OCI-M2 (cell line): ENCODE measurements around the gene TNNT3.

Experiments
- DNase-seq: peaks from one replicate; lab custom pipeline; 2025; ENCODE audit not compliant: unreplicated experiment; lab: John Stamatoyannopoulos, UW

TNNT3 gene

DNA sequence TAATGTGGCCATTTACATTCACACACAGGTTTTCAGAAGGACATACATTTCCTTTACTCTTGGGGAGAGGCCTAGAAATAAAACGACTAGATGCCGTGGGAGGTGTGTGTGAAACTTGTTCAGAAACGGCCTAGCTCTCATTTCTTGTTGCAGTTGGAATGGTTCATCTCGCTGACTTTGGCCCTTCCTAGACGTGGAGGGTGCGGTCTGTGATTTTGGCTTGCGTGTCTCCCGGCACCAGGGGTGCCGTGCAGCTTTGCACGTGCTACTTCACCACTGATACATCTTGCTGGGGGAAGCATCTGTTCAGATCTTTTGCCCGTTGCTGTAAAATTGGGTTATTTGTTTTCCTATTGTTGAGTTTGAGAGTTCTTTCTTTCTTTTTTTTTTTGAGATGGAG lies 24.7 kb upstream of the TNNT3 start:
- DNase-seq = no peak

DNA sequence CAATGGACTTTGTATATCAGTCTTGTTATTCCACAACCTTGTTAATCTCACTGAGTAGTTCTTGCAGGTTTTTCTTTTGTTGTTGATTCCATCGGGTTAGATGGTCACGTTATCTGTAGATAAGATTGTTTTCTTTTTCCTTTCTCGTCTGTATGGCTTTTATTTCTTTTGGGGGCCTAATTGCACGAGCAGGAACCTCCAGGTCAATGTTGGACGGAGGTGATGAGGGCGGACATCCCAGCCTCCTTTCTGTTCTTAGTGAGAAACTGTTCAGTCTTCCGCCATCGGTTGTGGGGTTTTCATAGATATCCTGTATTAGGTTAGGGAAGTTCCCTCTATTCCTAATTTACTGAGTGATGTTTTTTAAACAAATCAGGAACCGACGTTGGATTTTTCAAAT lies 23.0 kb upstream of the TNNT3 start:
- DNase-seq = no peak

DNA sequence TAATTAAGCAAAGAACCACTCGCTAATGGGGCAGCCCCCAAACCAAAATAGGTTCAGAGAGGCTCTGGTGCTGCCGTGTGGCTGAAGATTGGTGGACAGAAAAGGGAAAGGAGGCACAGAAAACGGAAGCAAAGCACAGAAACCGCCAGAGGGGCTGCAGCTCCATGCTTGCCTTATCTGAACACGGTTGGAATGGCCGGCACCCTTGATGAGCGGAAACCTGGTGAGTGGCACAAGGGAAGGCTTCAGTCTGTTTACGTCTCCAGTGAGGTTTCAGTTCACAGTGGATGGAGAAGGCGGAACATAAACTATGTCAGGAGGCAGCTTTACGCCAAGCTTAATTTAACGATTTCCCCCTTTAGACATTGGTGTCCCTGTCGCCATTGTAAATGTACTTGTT lies 22.6 kb upstream of the TNNT3 start:
- DNase-seq = no peak

DNA sequence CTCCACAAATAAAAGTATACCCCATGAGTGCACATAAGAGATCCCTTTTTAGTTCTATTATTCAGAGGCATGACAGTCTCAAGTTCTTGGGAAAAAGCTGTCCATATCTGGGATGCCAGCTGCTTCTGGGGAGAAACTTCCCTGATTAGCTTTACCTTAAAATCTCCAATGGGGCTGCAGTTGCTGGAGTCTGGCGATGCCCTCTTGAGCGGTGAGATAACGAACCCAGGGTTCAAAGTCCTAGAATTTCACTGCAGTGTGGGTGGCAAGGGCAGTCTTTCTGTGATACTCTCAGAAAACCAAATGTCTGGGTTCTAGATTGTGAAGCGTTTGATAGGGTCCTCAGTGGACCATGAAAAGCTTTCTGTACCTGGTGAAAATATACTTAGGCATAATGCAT lies 20.4 kb upstream of the TNNT3 start:
- DNase-seq = no peak

DNA sequence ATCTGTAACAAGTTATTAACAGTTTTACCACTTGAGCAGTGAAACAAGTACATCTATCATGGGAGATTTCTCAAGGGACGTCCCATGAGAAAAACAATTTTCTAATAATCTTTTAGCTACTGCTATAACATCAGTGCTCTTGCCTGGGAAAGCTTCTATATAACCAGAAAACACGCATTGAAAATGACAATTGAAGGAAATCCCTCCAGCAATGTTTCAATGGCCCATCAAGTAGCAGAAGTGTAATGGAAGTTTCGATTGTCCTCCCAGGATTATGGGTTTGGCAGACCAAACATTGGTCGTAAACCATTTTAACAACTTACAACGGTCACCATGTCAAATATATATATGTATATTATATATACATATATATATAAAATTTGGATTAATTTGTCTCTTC lies 19.8 kb upstream of the TNNT3 start:
- DNase-seq = no peak

DNA sequence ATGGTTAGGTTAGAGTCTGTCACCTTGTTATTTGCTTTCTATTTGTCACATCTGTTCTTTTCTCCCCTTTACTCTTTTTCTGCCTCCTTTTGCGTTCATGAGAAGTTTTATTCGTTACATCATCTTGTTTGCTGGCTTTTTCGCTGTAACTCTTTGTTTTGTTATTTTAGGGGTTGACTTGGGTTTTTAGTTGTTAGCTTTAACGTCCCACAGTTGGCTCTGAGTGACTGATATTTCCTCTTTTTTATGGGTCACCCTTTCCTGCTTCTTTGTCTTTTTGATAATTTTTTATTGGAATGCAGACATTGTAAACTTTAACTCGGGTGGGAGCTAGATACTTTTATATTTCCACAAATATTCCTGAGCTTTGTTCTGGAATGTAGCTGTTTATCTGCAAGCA lies 13.3 kb upstream of the TNNT3 start:
- DNase-seq = no peak

DNA sequence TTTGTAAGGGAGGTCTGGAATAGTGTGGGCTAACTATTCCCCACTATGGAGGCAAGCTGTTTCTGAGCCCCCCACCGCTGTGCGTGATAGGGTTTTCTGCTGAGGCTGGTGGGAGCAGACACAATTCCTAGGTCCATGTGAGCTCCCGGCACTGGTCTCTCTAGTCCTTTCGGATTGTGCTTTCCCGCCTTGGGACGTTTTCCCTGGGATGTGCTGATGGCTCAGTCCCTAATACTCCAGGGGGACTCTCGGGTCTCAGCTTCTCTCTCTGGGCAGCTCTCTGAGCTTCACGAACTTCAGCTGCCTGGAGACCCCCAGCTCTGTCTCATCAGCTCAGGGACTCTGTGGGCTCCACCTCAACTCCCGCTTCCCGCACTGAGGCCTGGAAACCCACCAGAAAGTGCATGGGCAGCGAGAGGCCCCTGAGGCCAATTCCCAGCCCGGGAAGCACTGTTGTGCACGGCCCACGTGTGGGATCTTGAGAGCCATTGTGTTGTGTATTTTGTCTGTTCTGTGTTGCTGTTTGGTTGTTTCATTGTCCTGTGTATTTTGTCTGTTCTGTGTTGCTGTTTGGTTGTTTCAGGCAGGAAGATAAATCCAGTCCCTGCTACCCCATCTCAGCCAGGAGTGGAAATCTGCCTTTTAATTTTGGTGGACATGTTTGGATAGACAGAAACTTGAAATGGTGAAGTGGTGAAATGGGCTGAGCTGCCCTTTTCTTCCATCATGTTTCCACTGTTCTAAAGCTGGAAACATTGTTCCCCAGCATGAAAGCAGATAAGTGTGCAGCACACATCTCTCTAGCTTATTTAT lies 12.7 kb upstream of the TNNT3 start:
- DNase-seq = no peak

DNA sequence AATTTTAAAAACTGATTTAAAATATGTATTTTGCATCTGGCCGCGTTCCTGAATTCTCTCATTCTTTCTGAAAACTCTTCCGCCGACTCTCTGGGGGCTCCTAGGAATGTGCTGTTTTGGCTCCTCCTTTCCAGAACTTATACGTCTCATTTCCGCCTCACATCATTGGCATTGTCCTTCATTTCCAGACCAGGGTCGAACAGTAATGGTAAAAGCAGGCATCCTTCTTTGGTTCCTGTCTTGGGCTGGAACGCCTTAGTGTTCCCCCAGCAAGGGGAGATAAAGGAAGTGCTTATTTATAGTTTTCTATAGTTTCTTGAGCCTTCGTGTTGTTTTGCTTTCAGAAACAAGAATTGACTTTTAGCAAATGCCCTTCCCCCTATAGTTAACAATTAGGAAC lies 10.9 kb upstream of the TNNT3 start:
- DNase-seq = no peak

DNA sequence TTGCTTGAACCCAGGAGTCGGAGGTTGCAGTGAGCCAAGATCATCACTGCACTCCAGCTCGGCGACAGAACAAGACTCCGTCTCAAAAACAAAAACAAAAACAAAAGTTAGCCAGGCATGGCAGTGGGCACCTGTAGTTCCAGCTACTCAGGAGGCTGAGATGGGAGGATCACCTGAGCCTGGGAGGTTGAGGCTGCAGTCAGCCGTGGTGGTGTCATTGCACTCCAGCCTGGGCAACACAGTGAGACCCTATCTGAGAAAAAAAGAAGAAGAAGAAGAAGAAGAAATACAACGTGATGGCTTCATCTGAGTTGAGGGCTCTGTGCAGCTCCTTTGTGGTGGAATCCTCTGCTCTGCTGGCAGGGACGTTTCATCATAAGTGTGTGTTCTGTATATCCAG lies 10.0 kb upstream of the TNNT3 start:
- DNase-seq = no peak

DNA sequence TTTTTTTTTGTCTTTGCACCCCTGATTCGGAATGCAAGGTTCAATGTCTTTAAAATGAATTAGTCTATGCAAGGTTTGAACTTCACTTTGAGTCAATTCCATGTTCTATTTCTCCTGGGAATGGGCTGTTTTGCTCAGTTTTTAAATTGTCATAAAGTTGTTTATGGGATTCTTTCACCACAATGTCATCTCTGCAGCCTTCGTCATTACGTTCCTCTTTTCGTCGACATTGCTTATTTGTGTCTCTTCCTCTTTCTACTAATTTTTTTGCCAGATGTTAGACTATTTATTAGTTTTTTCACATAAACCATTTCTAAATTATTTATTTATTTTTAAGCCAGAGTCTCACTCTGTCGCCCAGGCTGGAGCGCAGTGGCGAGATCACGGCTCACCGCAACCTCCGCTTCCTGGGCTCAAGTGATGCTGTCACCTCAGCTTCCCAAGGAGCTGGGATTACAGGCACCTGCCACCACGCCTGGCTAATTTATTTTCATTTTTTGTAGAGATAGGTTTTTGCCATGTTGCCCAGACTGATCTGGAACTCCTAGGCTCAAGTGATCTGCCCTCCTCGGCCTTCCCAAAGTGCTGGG lies 7.1 kb upstream of the TNNT3 start:
- DNase-seq = no peak

DNA sequence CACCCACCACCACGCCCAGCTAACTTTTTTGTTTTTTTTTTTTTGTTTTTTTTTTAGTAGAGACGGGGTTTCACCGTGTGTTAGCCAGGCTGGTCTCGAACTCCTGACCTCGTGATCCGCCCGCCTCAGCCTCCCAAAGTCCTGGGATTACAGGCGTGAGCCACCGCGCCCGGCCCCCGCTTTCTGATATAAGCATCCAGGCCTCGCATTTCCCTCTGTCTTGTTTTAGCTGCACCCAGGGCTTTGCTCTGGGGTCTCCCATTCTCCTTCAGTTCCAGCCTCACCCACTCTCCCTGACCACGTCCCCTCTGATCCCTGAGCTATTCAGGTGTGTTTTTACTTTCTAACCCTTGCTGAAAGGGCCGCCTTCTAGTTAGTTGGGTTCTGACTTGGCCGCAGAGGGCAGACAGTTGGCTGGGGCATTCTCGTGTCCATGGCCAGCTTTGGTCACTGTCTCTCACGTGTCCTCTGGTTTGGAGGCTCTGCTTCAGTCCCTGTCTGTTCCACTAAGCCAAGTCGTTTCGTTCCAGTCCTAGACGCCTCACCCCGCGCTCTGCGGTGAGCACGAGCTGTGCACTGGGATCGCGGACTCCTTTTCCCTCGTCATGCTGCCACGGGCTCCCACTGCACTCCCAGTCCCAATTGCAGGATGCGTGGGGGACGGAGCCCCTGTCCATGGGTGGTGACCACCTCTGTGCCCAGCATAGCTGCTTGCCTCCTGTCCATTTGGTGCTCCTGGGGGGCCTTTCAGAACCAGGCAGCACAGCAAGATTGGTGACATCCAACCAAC lies 6.0 kb upstream of the TNNT3 start:
- DNase-seq = no peak

DNA sequence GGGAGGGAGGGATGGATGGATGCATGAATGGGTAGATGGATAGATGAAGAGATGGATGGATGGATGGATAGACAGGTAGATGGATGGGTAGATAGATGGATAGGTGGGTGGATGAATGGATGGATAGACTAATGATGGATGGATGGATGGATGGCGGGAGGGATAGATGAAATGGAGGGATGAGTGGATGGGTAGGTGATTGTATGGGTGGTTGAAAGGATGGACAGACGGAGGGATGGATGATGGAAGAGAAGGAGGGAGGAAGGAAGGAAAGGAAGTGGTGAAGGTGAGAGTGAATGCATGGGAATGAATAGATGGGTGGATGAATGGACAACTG lies 3.7 kb upstream of the TNNT3 start:
- no peak for DNase-seq

DNA sequence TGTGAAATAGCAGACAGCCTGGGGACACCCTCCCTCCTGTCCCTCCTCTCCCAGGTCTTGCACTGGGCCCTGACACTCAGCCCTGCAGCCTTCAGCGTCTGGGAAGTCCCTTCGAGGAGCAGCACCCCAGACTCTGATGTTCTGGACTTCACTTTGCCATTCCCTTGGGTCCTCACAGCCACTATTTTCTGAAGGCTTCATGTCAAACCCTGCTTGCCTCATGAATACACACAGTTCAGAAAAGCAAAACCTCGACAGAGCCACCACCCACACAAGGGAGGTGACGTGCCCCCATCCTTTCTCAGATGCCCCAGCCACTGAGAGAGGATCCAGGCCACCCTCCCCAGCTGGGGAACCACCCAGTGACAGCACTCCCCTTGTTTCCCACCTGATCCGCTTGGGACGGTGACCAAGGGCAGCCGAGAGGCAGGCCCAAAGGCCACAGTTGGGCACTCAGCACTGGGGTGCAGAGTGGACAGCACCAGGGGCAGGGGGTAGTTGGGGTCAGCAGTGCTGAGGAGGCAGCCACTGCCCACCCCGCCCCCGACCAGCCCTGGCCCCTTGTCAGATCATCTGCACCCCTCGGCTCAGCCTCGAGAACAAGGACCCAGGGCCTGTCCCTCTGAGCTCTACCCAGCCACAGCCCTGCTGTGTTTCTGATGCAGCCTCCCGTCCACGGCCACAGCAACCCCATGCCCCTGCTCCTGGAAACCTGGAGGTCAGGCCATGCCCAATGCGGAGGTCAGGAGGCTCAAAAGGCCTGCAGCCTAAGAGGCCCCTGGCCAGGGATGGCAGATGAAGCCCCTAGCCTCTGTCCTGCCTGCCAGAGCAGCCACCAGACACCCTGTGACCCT lies 3.1 kb upstream of the TNNT3 start:
- no peak for DNase-seq

DNA sequence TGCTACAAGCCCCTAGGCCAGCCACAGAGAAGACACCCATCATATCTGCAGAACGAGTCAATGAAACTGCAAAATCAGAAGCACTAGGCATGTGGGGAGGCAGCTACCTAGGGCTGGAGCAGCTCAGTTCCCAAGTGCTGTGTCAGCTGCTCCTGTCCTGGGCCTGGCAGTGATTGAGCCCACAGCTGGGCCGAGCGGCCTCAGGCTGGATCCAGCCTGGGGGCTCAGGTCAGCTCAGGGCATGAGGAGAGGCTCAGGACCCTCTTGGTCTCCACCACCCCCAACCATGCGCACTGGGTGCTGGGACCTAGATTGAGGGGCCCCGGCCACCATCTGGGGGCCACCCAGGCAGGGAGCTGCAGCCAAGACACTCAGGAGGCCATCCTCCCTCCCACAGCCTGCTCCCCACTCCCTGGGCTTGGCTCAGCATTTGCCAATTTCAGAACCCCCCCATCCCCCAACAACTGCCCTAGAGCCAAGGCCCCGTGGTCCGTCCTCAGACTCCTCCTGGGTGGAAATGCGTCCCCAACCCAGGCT lies 2.4 kb upstream of the TNNT3 start:
- DNase-seq = no peak

DNA sequence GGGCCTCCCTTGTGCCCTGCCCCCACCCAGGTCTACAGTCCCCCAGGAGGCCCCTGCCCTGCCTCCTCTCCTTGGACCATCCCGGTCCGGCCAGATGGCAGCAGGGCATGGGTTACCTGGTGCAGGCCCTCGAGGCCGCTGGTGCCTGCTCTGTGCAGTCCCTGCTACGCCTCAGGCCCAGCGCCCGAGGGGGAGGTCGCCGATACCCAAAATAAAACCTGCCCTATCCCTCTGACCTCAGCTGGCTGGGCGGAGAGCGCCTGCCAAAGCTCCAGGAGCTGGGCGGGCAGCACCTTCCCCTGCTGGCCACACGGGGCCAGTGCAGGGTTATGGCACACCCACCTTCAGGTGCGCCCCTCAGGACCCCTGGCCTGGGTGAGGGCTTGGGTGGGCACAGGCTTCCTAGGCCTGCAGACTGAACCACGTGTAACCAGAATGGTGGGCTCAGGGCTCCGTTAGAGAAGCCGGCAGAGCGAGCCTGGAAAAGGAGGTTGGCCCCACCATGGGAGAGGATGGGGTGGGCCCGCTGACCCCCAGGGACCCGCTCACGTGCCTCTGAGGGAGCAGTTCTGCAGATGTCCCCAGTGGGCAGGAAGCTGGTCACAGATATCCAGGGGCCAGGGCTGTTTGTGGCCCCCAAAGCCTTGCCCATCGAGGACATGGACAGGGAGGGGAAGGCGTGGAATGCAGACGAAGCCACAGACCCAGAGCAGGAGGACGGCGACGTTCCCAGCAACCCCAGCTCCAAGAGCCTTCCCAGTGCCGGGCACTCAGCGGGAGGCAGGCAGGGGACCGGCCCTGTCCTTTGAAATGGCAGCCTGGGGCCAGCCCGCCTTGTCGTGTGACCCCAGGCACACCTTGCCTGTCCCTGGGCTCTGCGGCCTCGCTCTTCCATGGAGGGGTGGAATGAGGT lies 1.7 kb upstream of the TNNT3 start:
- DNase-seq = no peak

DNA sequence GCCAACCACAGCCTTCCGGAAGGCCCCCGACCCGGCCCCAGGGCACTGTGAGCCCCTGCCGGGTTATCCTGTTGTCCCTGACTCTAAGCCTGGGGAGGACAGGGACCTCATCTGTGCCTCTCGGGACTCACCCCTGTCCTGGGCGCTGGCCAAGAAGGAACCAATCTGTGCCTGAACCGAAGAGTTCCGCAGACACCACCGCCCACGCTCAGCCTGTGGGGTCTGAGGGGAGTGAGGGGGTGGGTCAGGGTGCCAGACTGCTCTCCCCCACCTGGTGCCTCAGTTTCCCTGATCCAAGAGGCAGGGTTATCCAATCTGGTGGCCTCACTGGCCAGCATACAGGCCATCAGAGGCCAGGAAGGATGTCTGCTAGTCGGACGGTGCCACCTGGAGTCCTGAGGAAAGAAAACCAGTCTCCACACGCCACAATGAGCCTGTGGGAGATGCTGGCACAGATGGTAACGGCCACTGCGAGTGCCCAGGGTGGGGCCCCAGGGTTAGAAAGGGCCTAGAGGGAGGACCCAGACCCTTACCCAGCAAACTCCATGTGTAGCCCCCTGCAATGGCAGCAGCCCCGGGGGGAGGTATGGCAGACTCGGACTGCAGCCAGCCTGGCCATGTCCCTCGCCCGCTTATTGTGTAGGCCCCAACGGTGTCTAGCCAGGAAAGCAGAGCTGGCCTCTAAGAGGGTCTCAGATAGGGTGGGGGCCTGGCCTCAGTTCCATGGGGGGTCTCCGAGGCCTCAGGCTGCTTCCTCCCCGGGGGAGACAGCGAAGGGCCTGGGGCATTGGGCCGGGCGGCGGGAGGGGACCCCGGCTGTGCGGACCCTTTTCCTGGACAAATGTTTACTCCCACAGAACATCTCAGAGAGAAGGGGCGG lies 827 bp upstream of the TNNT3 start:
- no peak for DNase-seq

DNA sequence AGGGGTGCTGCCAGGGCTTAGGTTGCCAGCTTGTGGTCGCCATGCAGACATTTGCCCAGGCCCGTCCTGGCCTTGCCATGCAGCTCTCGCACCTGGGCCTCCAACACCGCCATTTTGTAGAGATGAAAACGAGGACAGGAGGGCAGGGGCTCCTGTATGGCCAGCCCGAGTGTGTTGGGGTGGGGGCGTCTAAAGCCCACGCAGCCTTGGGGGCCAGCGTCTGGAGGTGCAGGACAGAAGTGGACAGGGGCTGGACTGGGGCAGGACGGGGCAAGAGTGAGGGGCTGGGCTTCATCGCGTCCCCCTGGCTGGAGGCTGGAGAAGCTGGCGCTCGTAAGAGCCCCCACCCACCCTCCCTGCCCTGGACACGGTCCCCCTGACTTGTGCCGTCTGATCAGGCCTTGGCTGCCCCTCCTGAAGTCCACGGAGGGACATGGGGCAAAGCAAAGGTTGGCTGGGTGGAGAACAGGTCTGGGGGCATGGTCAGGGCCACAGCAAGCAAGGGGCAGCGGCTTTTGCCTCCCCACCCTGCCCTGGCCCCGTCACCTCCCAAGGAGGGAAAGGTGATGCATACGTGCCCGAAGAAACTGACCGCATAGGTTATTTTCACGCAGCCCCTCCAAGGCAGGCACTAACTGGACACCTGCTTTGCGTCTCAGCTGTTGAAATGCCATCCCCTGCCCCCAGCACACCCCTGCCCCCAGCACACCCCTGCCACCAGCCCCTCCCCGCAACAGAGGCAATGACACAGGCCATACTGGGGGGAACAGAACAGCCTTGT lies 815 bp downstream of the TNNT3 start:
- no peak for DNase-seq

DNA sequence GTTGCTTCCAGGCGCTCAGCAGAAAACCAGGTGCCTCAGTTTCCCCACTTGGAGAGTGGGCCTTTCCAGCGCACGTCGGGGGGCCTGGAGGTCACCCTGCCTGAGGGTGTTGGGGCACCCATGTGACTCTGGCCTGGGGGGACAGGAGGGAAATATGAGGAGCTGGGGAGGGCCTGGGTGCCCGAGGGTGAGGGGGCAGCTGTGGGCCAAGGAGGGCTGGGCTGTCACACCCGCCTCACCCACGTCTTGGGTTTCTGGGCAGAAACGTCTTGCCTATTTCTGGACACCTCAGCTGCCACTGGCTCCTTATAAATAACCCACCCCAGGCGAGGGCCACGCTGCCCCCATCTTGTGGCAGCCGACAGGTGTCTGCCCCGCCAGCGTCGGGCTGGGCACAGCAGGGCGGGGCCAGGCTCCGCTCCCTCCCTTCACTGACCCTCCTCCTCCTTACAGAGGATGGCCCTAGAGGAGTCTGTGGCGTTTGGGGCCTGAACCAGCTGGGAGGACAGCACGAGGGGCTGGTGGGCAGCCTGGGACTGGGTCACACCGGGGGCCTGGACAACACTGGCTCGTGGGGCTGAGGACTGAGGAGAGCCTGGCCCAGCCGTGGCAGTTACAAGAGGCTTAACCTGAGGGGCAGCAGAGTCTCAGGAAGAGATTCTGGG lies 1.5 kb downstream of the TNNT3 start:
- DNase-seq = no peak
